H1 (cell line): ENCODE data around the gene LTBP4. TPM values are rescaled to one million over a fixed set of nuclear protein-coding genes. Genes with fewer than 3 reads are reported as not detected.

Experiments used
- CTCF ChIA-PET: fragments of 300-600 bp; sonication (Branson Sonifier 250); formaldehyde crosslinking; loops from one replicate; lab custom pipeline; 2021; ENCODE audit not compliant: partially characterized antibody; lab: Charles Lee
- POLR2A ChIA-PET: fragments of 300-600 bp; sonication (Branson Sonifier 250); formaldehyde crosslinking; loops from one replicate; lab custom pipeline; 2021; ENCODE audit warnings: inconsistent platforms; ENCODE audit not compliant: partially characterized antibody; lab: Charles Lee
- DNase-seq, 2 experiments: peaks; one replicate each; pipeline versions ENCODE4 v3.0.0 to v3.0.0-alpha.2; 2010 to 2022; ENCODE audit warnings: low spot score in 2 of 2, low read depth in 1 of 2, mixed read lengths in 1 of 2
- FAIRE-seq: peaks from 2 replicates; lab custom pipeline; 2011; peaks lifted over from hg19 to GRCh38; lab: Jason Lieb, UNC
- H2AFZ ChIP-seq: 2 replicates; pipeline ENCODE4 v1.8.1; 2012; ENCODE audit warnings: low read length, inconsistent platforms
- H2AK5ac ChIP-seq: 2 replicates; pipeline ENCODE4 v1.6.1; 2013; ENCODE audit warnings: low read depth, low read length
- H2BK120ac ChIP-seq: replicated peaks from 2 replicates; pipeline ENCODE3; 2013; ENCODE audit warnings: low read depth, low read length, inconsistent platforms
- H2BK12ac ChIP-seq: 2 replicates; pipeline ENCODE4 v1.6.1; 2013; ENCODE audit warnings: low read depth, low read length
- H2BK15ac ChIP-seq: 2 replicates; pipeline ENCODE4 v1.6.1; 2013; ENCODE audit warnings: low read length
- H2BK20ac ChIP-seq: 2 replicates; pipeline ENCODE4 v1.6.1; 2013; ENCODE audit warnings: low read length
- H2BK5ac ChIP-seq: 2 replicates; pipeline ENCODE4 v1.6.1; 2013; ENCODE audit warnings: low read depth, low read length
- H3K14ac ChIP-seq: 2 replicates; pipeline ENCODE4 v1.6.1; 2013; ENCODE audit warnings: inconsistent platforms; ENCODE audit not compliant: insufficient read length
- H3K18ac ChIP-seq: 2 replicates; pipeline ENCODE4 v1.6.1; 2013; ENCODE audit warnings: low read length; ENCODE audit errors: extremely low read depth
- H3K23ac ChIP-seq: 2 replicates; pipeline ENCODE4 v1.6.1; 2013; ENCODE audit warnings: inconsistent platforms; ENCODE audit not compliant: insufficient read length
- H3K23me2 ChIP-seq: 2 replicates; pipeline ENCODE4 v1.6.1; 2013; ENCODE audit warnings: low read depth, low read length
- H3K27ac ChIP-seq: 2 replicates; pipeline ENCODE4 v1.6.1; 2011; ENCODE audit warnings: low read depth, low read length, inconsistent platforms
- H3K27me3 ChIP-seq, 4 experiments: replicated peaks in 1 of 4; 1 replicate in 1 of 4; 2 replicates in 3 of 4; pipeline versions ENCODE4 v1.6.1 to v1.8.1; 2011 to 2013; ENCODE audit warnings: low read length in 3 of 4, mild to moderate bottlenecking in 3 of 4, inconsistent platforms in 2 of 4, mixed read lengths in 2 of 4, moderate library complexity in 1 of 4; ENCODE audit not compliant: control insufficient read depth in 3 of 4, insufficient read depth in 3 of 4; ENCODE audit errors: extremely low read depth in 1 of 4
- H3K36me3 ChIP-seq, 4 experiments: 2 replicates each; pipeline versions ENCODE4 v1.6.1 to v1.8.1; 2011 to 2013; ENCODE audit warnings: mild to moderate bottlenecking in 4 of 4, low read length in 3 of 4, moderate library complexity in 2 of 4, control low read depth in 1 of 4, inconsistent platforms in 1 of 4; ENCODE audit not compliant: insufficient read depth in 4 of 4, control insufficient read depth in 2 of 4
- H3K4ac ChIP-seq: replicated peaks from 2 replicates; pipeline ENCODE3; 2013; ENCODE audit warnings: low read length, low read depth, mixed read lengths, inconsistent platforms; ENCODE audit not compliant: insufficient read length
- H3K4me1 ChIP-seq, 4 experiments: replicated peaks in 1 of 4; 1 replicate in 1 of 4; 2 replicates in 3 of 4; pipeline versions ENCODE4 v1.6.1 to v1.8.1; 2011 to 2013; ENCODE audit warnings: low read length in 3 of 4, inconsistent platforms in 2 of 4, mixed read lengths in 1 of 4; ENCODE audit not compliant: insufficient read depth in 4 of 4, control insufficient read depth in 3 of 4
- H3K4me2 ChIP-seq, 2 experiments: 2 replicates each; pipeline versions ENCODE4 v1.6.1 to v1.8.1; 2011 to 2013; ENCODE audit warnings: low read depth in 2 of 2, low read length in 2 of 2, control low read depth in 1 of 2, inconsistent platforms in 1 of 2, mild to moderate bottlenecking in 1 of 2; ENCODE audit not compliant: insufficient read depth in 1 of 2
- H3K4me3 ChIP-seq, 4 experiments: fragments of 200-600, 300-600 bp in 1 of 4; sonication (generic), shearing (Covaris generic), sonication (Bioruptor Twin) in 1 of 4; 2 replicates each; pipeline versions ENCODE4 v1.5.1 to v1.8.1; 2011 to 2016; ENCODE audit warnings: low read length in 4 of 4, low read depth in 3 of 4, control low read depth in 2 of 4, inconsistent platforms in 2 of 4, mild to moderate bottlenecking in 2 of 4, mixed read lengths in 1 of 4, moderate library complexity in 1 of 4; ENCODE audit not compliant: insufficient read depth in 2 of 4; ENCODE audit errors: extremely low read depth in 1 of 4
- H3K56ac ChIP-seq: replicated peaks from 2 replicates; pipeline ENCODE3; 2013; ENCODE audit warnings: low read depth, mild to moderate bottlenecking, mixed read lengths, low read length, inconsistent platforms; ENCODE audit not compliant: insufficient read length
- H3K79me1 ChIP-seq: 2 replicates; pipeline ENCODE4 v1.6.1; 2013; ENCODE audit warnings: low read depth, low read length, control low read depth
- H3K79me2 ChIP-seq, 2 experiments: 2 replicates each; pipeline versions ENCODE4 v1.6.1 to v1.8.1; 2012 to 2013; ENCODE audit warnings: low read length in 2 of 2, mild to moderate bottlenecking in 2 of 2, inconsistent platforms in 1 of 2; ENCODE audit not compliant: insufficient read depth in 2 of 2, control insufficient read depth in 1 of 2
- H3K9ac ChIP-seq, 4 experiments: replicated peaks in 1 of 4; 1 replicate in 1 of 4; 2 replicates in 3 of 4; pipeline versions ENCODE4 v1.6.1 to v1.8.1; 2011 to 2013; ENCODE audit warnings: low read depth in 3 of 4, low read length in 3 of 4, control low read depth in 2 of 4, mild to moderate bottlenecking in 2 of 4, moderate library complexity in 2 of 4, inconsistent platforms in 1 of 4; ENCODE audit errors: extremely low read depth in 1 of 4
- H3K9me3 ChIP-seq, 2 experiments: 2 replicates each; pipeline versions ENCODE4 v1.6.1 to v1.8.1; 2012 to 2013; ENCODE audit warnings: mild to moderate bottlenecking in 2 of 2, moderate library complexity in 2 of 2, control low read depth in 1 of 2, inconsistent platforms in 1 of 2, low read depth in 1 of 2, low read length in 1 of 2, mixed read lengths in 1 of 2; ENCODE audit not compliant: insufficient read depth in 2 of 2
- H4K20me1 ChIP-seq, 2 experiments: replicated peaks in 1 of 2; 2 replicates each; pipeline versions ENCODE3 to v1.8.1; 2011 to 2013; ENCODE audit warnings: inconsistent platforms in 2 of 2, low read length in 2 of 2, mild to moderate bottlenecking in 1 of 2; ENCODE audit not compliant: insufficient read depth in 2 of 2, control insufficient read depth in 1 of 2
- H4K5ac ChIP-seq: 2 replicates; pipeline ENCODE4 v1.6.1; 2013; ENCODE audit warnings: low read length, low read depth, mixed read lengths, inconsistent platforms; ENCODE audit not compliant: insufficient read length
- H4K8ac ChIP-seq: 2 replicates; pipeline ENCODE4 v1.8.0; 2013; ENCODE audit warnings: mild to moderate bottlenecking, moderate library complexity, low read length, inconsistent platforms; ENCODE audit not compliant: insufficient read depth; ENCODE audit errors: extremely low read depth
- H4K91ac ChIP-seq: replicated peaks from 2 replicates; pipeline ENCODE3; 2013; ENCODE audit warnings: low read length, mixed read lengths, inconsistent platforms; ENCODE audit not compliant: insufficient read length
- BCL11A ChIP-seq, 2 experiments: IDR thresholded peaks; one replicate each; pipeline ENCODE4 v1.6.1; 2011; ENCODE audit warnings: low read depth in 2 of 2, low read length in 2 of 2, mild to moderate bottlenecking in 2 of 2
- CBX8 ChIP-seq: fragments of 300-800, 300-1000 bp; sonication (generic); IDR thresholded peaks from 2 replicates; pipeline ENCODE4 v1.7.1; 2016; ENCODE audit warnings: low read depth, low read length, borderline replicate concordance
- CREB1 ChIP-seq: IDR thresholded peaks from 2 replicates; pipeline ENCODE4 v1.6.1; 2012; ENCODE audit warnings: inconsistent platforms
- CTBP2 ChIP-seq: IDR thresholded peaks from 2 replicates; pipeline ENCODE4 v1.7.0; 2011; ENCODE audit warnings: borderline replicate concordance, mild to moderate bottlenecking, moderate library complexity, mixed read lengths, low read length; ENCODE audit not compliant: insufficient read depth, insufficient read length
- FOSL1 ChIP-seq: IDR thresholded peaks from 2 replicates; pipeline ENCODE4 v1.6.1; 2011; ENCODE audit warnings: mild to moderate bottlenecking, low read depth, low read length, moderate library complexity; ENCODE audit not compliant: insufficient read depth
- HDAC6 ChIP-seq: IDR thresholded peaks from one replicate; pipeline ENCODE4 v1.7.1; 2012; ENCODE audit warnings: low read depth, mild to moderate bottlenecking, inconsistent platforms, low read length, moderate library complexity
- JUN ChIP-seq: IDR thresholded peaks from 2 replicates; pipeline ENCODE4 v1.6.1; 2011; ENCODE audit warnings: low read depth, mild to moderate bottlenecking, improper control_type of control experiment, low read length
- PHF8 ChIP-seq: fragments of 200-600 bp; sonication (generic); conservative IDR thresholded peaks from 2 replicates; pipeline ENCODE4 v1.7.1; 2012; ENCODE audit warnings: low read depth, mild to moderate bottlenecking, inconsistent platforms, low read length, moderate library complexity
- POLR2AphosphoS5 ChIP-seq: IDR thresholded peaks from 2 replicates; pipeline ENCODE4 v1.6.1; 2011; ENCODE audit warnings: low read depth, low read length
- SIX5 ChIP-seq: IDR thresholded peaks from 2 replicates; pipeline ENCODE4 v1.6.1; 2011; ENCODE audit warnings: mild to moderate bottlenecking, low read depth, low read length
- TAF1 ChIP-seq: IDR thresholded peaks from 2 replicates; pipeline ENCODE4 v1.6.1; 2011; ENCODE audit warnings: mild to moderate bottlenecking, low read depth, low read length
- TBP ChIP-seq: IDR thresholded peaks from 2 replicates; pipeline ENCODE4 v1.6.1; 2011; ENCODE audit warnings: low read depth, low read length, improper control_type of control experiment
- TCF12 ChIP-seq: IDR thresholded peaks from 2 replicates; pipeline ENCODE4 v1.6.1; 2011; ENCODE audit warnings: low read depth, mild to moderate bottlenecking, low read length
- YY1 ChIP-seq: IDR thresholded peaks from 2 replicates; pipeline ENCODE4 v1.6.1; 2011; ENCODE audit warnings: low read depth, mild to moderate bottlenecking, low read length
- WGBS, 2 experiments: shearing (Covaris generic) in 1 of 2; methylation state at CpG; one replicate each; pipeline versions ENCODE4 v1.1.6 to v1.1.7; 2013 to 2015; ENCODE audit warnings: low lambda C conversion rate in 2 of 2, mixed read lengths in 2 of 2, inconsistent platforms in 1 of 2, low coverage in 1 of 2, missing lambda C conversion rate in 1 of 2; ENCODE audit not compliant: insufficient replicate concordance in 2 of 2, insufficient coverage in 1 of 2, insufficient read length in 1 of 2; ENCODE audit errors: extremely low coverage in 1 of 2, missing lambda C conversion rate in 1 of 2; 5-methylcytosine and 5-hydroxymethylcytosine counted together
- polyA plus RNA-seq, 7 experiments: library from polyadenylated mRNA; depleted of rRNA in 3 of 7; stranded (reverse) in 5 of 7; unstranded in 2 of 7; fragments of >200 nt in 5 of 7; fragments of 200-250 nt in 2 of 7; gene quantifications; 1 replicate in 5 of 7; 2 replicates in 1 of 7; 4 replicates in 1 of 7; pipeline versions ENCODE4 v1.2.1 to v1.2.3, GENCODE V29; 2011 to 2013; ENCODE audit warnings: missing spikeins in 2 of 7, mixed read lengths in 2 of 7
- total RNA-seq: library from RNA; stranded (reverse); fragmentation: NEBNext Ultra II Directional; extraction: Animal tissue kit (Norgen Biotek cat#: 25700); gene quantifications from 2 replicates; pipeline ENCODE4 v1.2.1, GENCODE V29; 2021

LTBP4 gene
- total and polyA plus RNA-seq, 2 of the 8 experiments (the other 6 are each of a cell fraction or from before 2014, with no cell fraction given) = 54.5 to 77.1 TPM

- Histone ChIP-seq H2BK12ac (peak overlapping the region; percentile 17; the same call in 1 of the 2 replicates), H2BK5ac (no peak overlapping the region), H4K91ac (no peak overlapping the region), H3K27me3 (peaks cover 28 to 34% (median 33%) of the 10 kb centered on the region in 4 experiments), H2AK5ac (no peak overlapping the region), H4K8ac (no peak overlapping the region), H4K5ac (no peak overlapping the region), H2AFZ (no peak overlapping the region), H3K4ac (no peak overlapping the region), H3K56ac (no peak overlapping the region), H3K27ac (no peak overlapping the region), H3K79me2 (no peaks in the 10 kb centered on the region), H3K18ac (no peak overlapping the region), H2BK120ac (no peak overlapping the region), H3K9me3 (no peaks in the 10 kb centered on the region), H3K4me2 (no peak overlapping the region; a peak in 1 of 4 replicates), H3K23me2 (peaks cover 15% of the 10 kb centered on the region; the same call in 1 of the 2 replicates), H3K79me1 (no peaks in the 10 kb centered on the region), H2BK20ac (no peak overlapping the region), H3K9ac (no peak overlapping the region), H3K4me3 (no peak overlapping the region), H3K36me3 (peaks cover 0 to 4% (median 0%) of the 10 kb centered on the region in 4 experiments; a peak in 1 of 8 replicates), H3K4me1 (peaks cover 2 to 13% (median 7%) of the 10 kb centered on the region in 4 experiments), H4K20me1 (peaks cover 0 to 1% of the 10 kb centered on the region in 2 experiments), H2BK15ac (no peak overlapping the region), H3K23ac (no peak overlapping the region), H3K14ac (no peak overlapping the region)
- no peak for FAIRE-seq
- 88% methylated on average over 10 of the region's 10 CpGs; no CpG with 5 or more reads in 1 of the 2 experiments for WGBS, 2 experiments
- ChIA-PET POLR2A (interaction anchor here (1.1 to 1.6 kb wide), 3 partner anchors 19 to 129 kb away, joined by 3 to 5 read pairs (median 3); no protein-coding TSS in a partner anchor), CTCF (interaction anchor here (1.2 to 2.7 kb wide), 7 partner anchors 11 to 63 kb away, joined by 3 to 9 read pairs (median 4); no protein-coding TSS in a partner anchor)
- no peak for DNase-seq
- TF ChIP-seq CREB1 (no peak), HDAC6 (no peak), TBP (no peak), FOSL1 (no peak), SIX5 (no peak), POLR2AphosphoS5 (no peak), PHF8 (no peak), CBX8 (no peak), BCL11A (IDR thresholded peaks at IDR 0.05; ENCODE audit: low read depth in 2 of 2, low read length in 2 of 2) (no peak), TAF1 (no peak), YY1 (no peak), TCF12 (no peak), JUN (no peak), CTBP2 (no peak)
These were observed 29.2 kb upstream of the LTBP4 start for GRCh38 chr19:40571831-40572495.
